SHP77 (cell line): ENCODE results near the gene OXNAD1.

Experiments used
- DNase-seq, 2 experiments: peaks; one replicate each; lab custom pipeline; 2025; lab: John Stamatoyannopoulos, UW

The OXNAD1 gene

DNA sequence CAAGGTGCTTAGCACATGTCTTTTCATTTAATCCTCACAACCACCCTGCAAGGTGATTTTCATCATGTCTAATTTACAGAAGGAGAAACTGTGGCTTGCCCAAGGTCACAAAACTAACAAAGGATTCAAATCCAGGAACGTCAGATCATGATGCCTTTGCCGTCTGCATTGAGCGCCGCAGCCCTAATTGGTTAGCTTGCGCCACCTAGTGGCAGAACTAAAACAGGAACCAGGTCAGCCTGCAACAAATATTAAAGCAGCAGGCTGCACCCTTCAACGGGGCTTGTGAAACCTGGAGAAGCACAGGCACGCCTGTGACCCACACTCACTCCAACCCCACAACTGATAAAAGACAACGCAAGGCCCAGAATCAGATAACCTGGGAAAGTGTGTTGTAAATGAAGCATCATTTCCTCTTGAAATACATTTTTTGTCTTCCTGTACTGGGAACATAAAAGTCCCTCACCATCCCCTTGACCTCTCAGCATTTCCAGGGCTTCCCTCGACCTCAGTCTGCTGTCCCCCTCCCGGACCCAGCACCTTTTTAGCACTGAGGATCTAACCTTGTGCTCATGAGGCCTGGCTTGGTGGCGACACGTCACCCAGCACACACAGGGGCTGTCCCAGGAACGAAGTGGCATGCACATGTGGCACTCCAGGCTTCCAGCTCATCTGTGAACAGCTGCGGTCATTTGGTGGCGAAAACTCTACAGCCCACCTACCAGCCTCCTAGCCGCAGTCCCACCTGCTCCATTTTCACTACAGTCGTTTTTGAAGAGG, 17.5 kb upstream of the OXNAD1 start:
- peak; percentile 65 to 80 for DNase-seq

DNA sequence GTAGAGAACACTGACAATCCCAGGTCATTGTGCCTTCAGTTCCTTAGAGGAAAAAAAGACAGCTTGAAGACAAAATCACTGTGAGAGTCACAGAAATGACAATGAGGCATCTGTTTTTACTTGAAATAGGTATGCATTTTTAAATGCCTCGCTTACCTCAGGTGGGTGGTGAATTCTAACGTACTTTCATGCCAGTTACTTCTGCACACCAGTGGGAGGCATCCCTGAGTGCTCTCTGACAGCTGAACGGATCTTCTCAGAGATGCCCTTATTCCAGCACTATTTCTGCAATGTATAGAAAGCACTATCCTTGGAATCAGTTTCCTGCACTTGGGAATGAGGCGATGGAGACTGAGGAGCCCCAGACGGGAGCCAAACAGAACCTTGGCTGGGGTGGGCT, 16.5 kb upstream of the OXNAD1 start:
- no peak for DNase-seq

- DNase-seq = peak; percentile 29 to 33
Measured at GRCh38 chr3:16249336-16249735, 15.7 kb upstream of the OXNAD1 start.

DNA sequence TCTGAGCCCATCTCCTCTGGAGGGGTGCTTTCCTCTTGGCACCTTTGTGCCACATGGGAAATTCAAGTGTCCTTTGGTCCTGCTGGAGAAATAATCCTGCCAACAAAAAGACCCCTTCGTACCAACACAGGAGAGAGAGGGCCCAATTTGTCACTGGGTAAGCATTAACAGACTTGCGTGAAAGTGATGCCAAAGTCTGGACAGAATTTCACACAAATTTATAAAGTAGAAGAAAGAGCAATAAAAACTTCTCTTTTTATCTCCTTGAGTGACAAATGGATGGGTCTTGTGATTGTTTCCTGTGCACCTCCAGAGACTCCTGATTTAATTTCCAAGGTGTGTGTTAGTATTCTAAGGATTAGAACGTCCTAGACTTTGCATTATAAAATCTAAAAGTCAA, 15.1 kb upstream of the OXNAD1 start:
- no peak for DNase-seq

- DNase-seq = no peak
Measured at GRCh38 chr3:16251316-16252085, 13.5 kb upstream of the OXNAD1 start.

DNA sequence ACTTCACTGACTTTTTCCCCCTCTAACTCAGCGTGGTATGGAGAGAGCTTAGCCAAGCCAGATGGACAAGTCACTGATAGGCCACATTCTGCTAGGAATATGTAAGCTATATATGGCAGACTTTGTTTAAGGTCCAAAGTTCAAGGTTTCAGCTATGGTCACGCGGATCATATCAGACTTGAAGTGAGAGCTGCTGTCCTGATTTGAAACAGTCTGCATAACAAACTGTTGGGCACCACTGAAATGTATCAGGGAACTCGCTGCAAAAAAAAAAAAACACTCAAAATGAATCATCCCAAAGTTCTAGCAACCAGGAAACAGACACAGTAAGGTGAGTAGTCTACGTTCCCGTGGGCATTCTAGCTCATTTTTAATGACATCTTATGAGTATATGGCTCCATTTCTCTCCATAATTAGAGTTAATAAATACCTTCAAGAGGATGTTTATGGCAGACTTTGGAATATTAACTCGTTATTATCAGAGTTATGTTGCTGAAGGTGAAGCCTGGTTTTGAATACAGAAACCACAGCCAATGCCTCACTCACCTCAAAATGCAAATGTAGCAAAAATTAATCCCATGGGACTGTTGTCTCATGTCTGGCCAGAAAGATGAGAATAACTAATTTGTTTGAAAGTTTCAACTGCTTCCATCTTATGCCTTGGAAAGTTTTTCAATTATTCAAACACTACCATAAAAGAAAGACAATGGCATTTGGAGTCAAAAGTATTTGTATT, 12.6 kb upstream of the OXNAD1 start:
- no peak for DNase-seq

DNA sequence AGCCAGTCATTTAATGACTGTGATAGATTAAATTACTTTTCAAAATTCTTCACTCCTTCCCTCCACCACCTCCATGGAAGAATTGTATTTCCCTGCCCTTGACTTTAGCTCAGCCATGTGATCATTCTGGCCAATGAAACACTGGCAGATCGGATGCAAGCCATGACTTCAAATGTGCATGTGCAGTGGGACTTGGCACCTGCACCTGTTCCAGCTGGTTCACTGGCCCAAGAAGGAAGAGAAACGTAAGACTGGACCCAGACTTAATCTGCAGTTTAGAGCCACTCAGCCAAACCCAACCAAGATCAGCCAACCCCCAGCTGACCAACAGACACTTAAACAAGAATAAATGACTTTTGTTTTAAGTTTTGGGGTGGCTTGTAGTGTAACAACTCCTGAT, 12.0 kb upstream of the OXNAD1 start:
- DNase-seq = no peak

- no peak for DNase-seq
Measured at GRCh38 chr3:16253601-16254000, 11.4 kb upstream of the OXNAD1 start.

GRCh38 chr3:16254916-16255315, 10.1 kb upstream of the OXNAD1 start:
- DNase-seq = no peak

DNA sequence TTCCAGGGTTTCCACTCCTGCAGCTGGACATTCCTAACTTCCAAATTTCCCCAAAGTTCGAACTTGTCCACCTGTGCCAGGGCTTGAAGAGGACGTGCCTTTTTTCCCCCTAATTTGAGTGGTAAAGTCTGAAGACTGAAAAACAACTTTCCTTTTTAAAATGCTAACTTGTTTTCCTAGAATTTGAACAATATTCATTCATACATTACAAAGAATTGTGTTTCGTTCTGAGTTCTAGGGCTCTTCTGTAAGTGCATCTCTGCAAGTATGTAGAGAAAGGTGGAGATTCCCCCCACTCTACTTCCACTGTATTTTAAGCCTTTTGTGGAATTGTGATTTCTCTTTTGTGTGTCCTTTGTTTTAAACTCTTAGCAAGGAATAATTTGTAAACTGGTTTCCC, 9.7 kb upstream of the OXNAD1 start:
- no peak for DNase-seq

- no peak for DNase-seq
Measured at GRCh38 chr3:16255726-16256125, 9.3 kb upstream of the OXNAD1 start.

- no peak for DNase-seq
Measured at GRCh38 chr3:16257309-16257708, 7.7 kb upstream of the OXNAD1 start.

- DNase-seq = no peak
Measured at GRCh38 chr3:16258177-16258576, 6.8 kb upstream of the OXNAD1 start.

DNA sequence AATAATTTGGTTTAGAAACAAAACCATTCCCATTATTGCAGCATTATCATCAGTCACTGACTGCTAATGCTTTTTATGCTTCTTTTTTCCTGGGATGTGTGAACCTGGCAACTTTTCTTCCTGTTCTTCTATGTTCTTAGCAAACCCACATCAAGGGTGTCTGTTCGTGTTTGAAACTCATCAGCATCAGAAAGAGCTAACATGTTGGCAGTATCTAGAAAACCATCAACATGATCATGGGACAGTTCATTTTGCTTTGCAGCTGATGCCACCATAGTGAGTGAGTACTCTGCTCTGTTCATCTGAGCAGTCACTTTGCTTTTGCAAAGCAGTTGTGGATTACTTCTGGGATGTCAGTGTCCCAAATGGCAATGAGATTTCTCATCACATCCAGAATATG, 6.1 kb upstream of the OXNAD1 start:
- DNase-seq = no peak

- no peak for DNase-seq
Measured at GRCh38 chr3:16260046-16260445, 5.0 kb upstream of the OXNAD1 start.

DNA sequence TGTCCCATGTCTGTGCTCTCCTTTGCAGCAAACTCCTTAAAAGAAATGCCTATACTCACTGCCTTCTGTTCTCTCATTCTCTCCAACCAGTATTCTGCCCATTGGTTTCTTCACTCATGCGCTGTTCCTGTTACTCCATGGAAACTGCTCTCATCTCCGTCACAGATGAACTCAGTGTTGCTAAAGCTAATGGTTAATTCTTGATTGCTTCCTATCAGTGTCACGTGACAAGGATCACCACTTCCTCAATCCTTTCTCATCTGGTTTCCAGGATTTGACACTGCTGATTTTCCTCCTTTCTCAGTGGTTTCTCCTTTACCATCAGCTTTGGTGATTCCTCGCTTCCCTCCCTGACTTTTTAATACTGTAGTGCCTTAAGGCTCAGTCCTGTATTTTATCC, 2.8 kb upstream of the OXNAD1 start:
- no peak for DNase-seq

GRCh38 chr3:16264174-16264707, 771 bp upstream of the OXNAD1 start:
- DNase-seq = no peak

GRCh38 chr3:16265455-16265786, 409 bp downstream of the OXNAD1 start:
- DNase-seq = no peak

- no peak for DNase-seq
Measured at GRCh38 chr3:16266714-16267113, 1.7 kb downstream of the OXNAD1 start.

DNA sequence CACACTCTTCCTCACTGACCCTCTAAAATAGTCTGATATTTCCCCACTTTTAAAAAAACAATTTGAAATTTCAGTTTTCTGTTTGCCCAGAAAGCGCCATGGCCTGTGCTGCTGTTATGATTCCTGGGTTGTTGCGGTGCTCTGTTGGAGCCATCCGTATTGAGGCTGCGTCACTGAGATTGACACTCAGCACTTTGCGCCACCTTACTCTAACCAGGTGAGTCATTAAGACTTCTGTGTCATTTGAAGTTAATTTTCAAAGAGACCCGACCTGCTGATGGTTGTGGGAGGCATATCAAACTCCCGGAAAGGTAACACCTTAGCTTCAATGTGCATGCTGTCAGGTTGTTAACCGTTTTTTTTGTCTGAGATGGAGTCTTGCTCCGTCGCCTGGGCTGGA, 5.8 kb downstream of the OXNAD1 start:
- DNase-seq = no peak

- DNase-seq = no peak
Measured at GRCh38 chr3:16272588-16272987, 7.6 kb downstream of the OXNAD1 start.

GRCh38 chr3:16273867-16274266, 8.9 kb downstream of the OXNAD1 start:
- DNase-seq = no peak

DNA sequence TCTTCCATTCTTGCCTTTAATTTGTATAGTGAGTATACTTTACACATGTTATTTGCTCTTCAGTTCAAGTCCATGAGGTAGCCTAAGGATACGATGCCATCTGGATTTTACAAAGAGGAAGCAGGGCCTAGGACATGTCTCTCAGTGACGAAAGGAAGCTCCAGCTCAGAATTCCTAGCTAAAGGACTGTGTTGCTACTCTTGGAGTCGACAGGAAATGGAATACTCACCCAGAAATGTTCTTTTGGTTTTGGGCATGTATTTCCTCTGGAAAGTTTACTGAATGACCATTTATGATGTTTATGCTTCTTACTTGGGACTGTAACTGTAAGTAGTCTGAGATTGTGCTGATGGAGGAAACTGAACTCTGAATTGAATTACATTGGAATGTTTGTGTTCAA, 12.5 kb downstream of the OXNAD1 start:
- no peak for DNase-seq
